GM23248 (cell line): Measurements from ENCODE around the gene LBR. TPM values are rescaled to one million over a fixed set of nuclear protein-coding genes. Genes with fewer than 3 reads are reported as not detected.

Experiments
- DNase-seq: peaks from one replicate; pipeline ENCODE4 v3.0.0-alpha.2; 2015
- H2AFZ ChIP-seq: fragments of 200-600 bp; sonication (generic); 2 replicates; pipeline ENCODE4 v1.6.1; 2016; ENCODE audit warnings: antibody characterized with exemption
- H3F3A ChIP-seq: fragments of 200-600 bp; sonication (generic); 2 replicates; pipeline ENCODE4 v1.6.1; 2016; ENCODE audit warnings: mild to moderate bottlenecking, antibody characterized with exemption, mixed run types; ENCODE audit not compliant: insufficient read depth
- H3K27ac ChIP-seq: fragments of 200-600 bp; sonication (generic); 2 replicates; pipeline ENCODE4 v1.5.1; 2016; ENCODE audit warnings: mild to moderate bottlenecking
- H3K27me3 ChIP-seq: fragments of 200-600 bp; sonication (generic); replicated peaks from 2 replicates; pipeline ENCODE4 v1.6.1; 2016; ENCODE audit warnings: mild to moderate bottlenecking; ENCODE audit not compliant: insufficient read depth
- H3K36me3 ChIP-seq: fragments of 200-600 bp; sonication (generic); 2 replicates; pipeline ENCODE4 v1.6.1; 2016; ENCODE audit warnings: low read depth, mild to moderate bottlenecking
- H3K4me1 ChIP-seq: fragments of 200-600 bp; sonication (generic); 2 replicates; pipeline ENCODE4 v1.6.1; 2016; ENCODE audit warnings: mild to moderate bottlenecking; ENCODE audit not compliant: insufficient read depth
- H3K4me2 ChIP-seq: fragments of 200-600 bp; sonication (generic); one replicate; pipeline ENCODE4 v1.6.1; 2016; ENCODE audit warnings: mild to moderate bottlenecking; ENCODE audit not compliant: unreplicated experiment
- H3K4me3 ChIP-seq: fragments of 200-600 bp; sonication (generic); 2 replicates; pipeline ENCODE4 v1.5.1; 2016; ENCODE audit warnings: mild to moderate bottlenecking
- H3K79me2 ChIP-seq: fragments of 200-600 bp; sonication (generic); 2 replicates; pipeline ENCODE4 v1.6.1; 2016; ENCODE audit warnings: mild to moderate bottlenecking; ENCODE audit not compliant: insufficient read depth
- H3K9ac ChIP-seq: fragments of 200-600 bp; sonication (generic); 2 replicates; pipeline ENCODE4 v1.6.1; 2016; ENCODE audit warnings: mild to moderate bottlenecking
- H3K9me2 ChIP-seq: fragments of 200-600 bp; sonication (generic); 2 replicates; pipeline ENCODE4 v1.6.1; 2016; ENCODE audit warnings: mixed run types, mild to moderate bottlenecking, moderate library complexity; ENCODE audit not compliant: insufficient read depth
- H3K9me3 ChIP-seq: fragments of 200-600 bp; sonication (generic); one replicate; pipeline ENCODE4 v1.6.1; 2017; ENCODE audit warnings: low read depth
- H4K20me1 ChIP-seq: fragments of 200-600 bp; sonication (generic); 2 replicates; pipeline ENCODE4 v1.6.0; 2016; ENCODE audit not compliant: insufficient read depth
- EZH2 ChIP-seq: fragments of 200-600 bp; sonication (generic); IDR thresholded peaks from 2 replicates; pipeline ENCODE4 v1.6.1; 2018; ENCODE audit warnings: antibody characterized with exemption, mild to moderate bottlenecking; ENCODE audit not compliant: insufficient read depth, poor library complexity, severe bottlenecking
- EZH2phosphoT487 ChIP-seq: fragments of 200-600 bp; sonication (generic); IDR thresholded peaks from 2 replicates; pipeline ENCODE4 v1.6.1; 2018; ENCODE audit warnings: antibody characterized with exemption, moderate library complexity, mild to moderate bottlenecking, low read depth; ENCODE audit not compliant: insufficient read depth
- WGBS, 2 experiments: methylation state at CpG; one replicate each; pipeline ENCODE4 v1.1.6; 2015 to 2017; ENCODE audit warnings: low lambda C conversion rate in 2 of 2, low coverage in 1 of 2; ENCODE audit errors: missing lambda C conversion rate in 2 of 2; 5-methylcytosine and 5-hydroxymethylcytosine counted together
- in situ Hi-C: fragments of 300-500 bp; cut with MboI; formaldehyde crosslinking; loops from 2 replicates; pipeline ENCODE4 v1.15.0; 2020
- polyA plus RNA-seq: library from polyadenylated mRNA; unstranded; fragments of >200 nt; fragmentation: Nextera tagmentation; extraction: Ambion mirVana; gene quantifications from 2 replicates; pipeline ENCODE4 v1.2.1, GENCODE V29; 2016
- total RNA-seq: library from RNA; depleted of rRNA; stranded (reverse); fragments of >200 nt; shearing (Covaris generic); gene quantifications from 2 replicates; pipeline ENCODE4 v1.2.3, GENCODE V29; 2014

The LBR gene
- total and polyA plus RNA-seq, 2 experiments from 2014 or later, result 12.3 to 16.8 TPM

- in situ Hi-C loops, result no loop called here
- no peak for DNase-seq
- H3K27me3 ChIP-seq, result no peaks in the 10 kb centered on the region
- H3K4me2 ChIP-seq, result no peak overlapping the region
- H3K4me3 ChIP-seq, result no peak overlapping the region
- peaks cover 10% of the 10 kb centered on the region for H3K36me3 ChIP-seq
- no peaks in the 10 kb centered on the region for H4K20me1 ChIP-seq
- no peak overlapping the region for H2AFZ ChIP-seq
- WGBS, 2 experiments, result 94 to 96% methylated on average over 14 of the region's 14 CpGs
- H3K27ac ChIP-seq, result no peak overlapping the region
- H3K4me1 ChIP-seq, result peaks cover 38% of the 10 kb centered on the region
- H3F3A ChIP-seq, result peaks cover 24% of the 10 kb centered on the region; the same call in 1 of the 2 replicates
- TF ChIP-seq EZH2phosphoT487, result no peak
- TF ChIP-seq EZH2, result no peak
- H3K9me2 ChIP-seq, result no peaks in the 10 kb centered on the region
- H3K9ac ChIP-seq, result no peak overlapping the region
- peaks cover 87% of the 10 kb centered on the region for H3K79me2 ChIP-seq
- H3K9me3 ChIP-seq, result no peaks in the 10 kb centered on the region
These were observed 5.7 kb downstream of the LBR start for GRCh38 chr1:225422031-225422605.

- no peaks in the 10 kb centered on the region for H3K9me2 ChIP-seq
- no peaks in the 10 kb centered on the region for H4K20me1 ChIP-seq
- peaks cover 15% of the 10 kb centered on the region for H3K36me3 ChIP-seq
- H3K27ac ChIP-seq, result no peak overlapping the region
- no peak overlapping the region for H2AFZ ChIP-seq
- no peak overlapping the region for H3K9ac ChIP-seq
- peaks cover 6% of the 10 kb centered on the region; the same call in 1 of the 2 replicates for H3K4me1 ChIP-seq
- H3K79me2 ChIP-seq, result peaks cover 55% of the 10 kb centered on the region
- H3K27me3 ChIP-seq, result no peaks in the 10 kb centered on the region
- DNase-seq, result no peak
- H3F3A ChIP-seq, result no peaks in the 10 kb centered on the region
- H3K4me2 ChIP-seq, result no peak overlapping the region
- in situ Hi-C loops, result no loop called here
- 95 to 97% methylated on average over 4 of the region's 4 CpGs for WGBS, 2 experiments
- TF ChIP-seq EZH2 (no peak), EZH2phosphoT487 (no peak)
- H3K9me3 ChIP-seq, result no peaks in the 10 kb centered on the region
- H3K4me3 ChIP-seq, result no peak overlapping the region
These were observed 9.2 kb downstream of the LBR start for GRCh38 chr1:225418598-225418997.

- no peaks in the 10 kb centered on the region for H3F3A ChIP-seq
- no peaks in the 10 kb centered on the region for H3K27me3 ChIP-seq
- no peak overlapping the region for H3K27ac ChIP-seq
- no peak overlapping the region for H3K4me3 ChIP-seq
- no peak overlapping the region for H3K9ac ChIP-seq
- DNase-seq, result no peak
- H3K4me1 ChIP-seq, result 0 out of 2 replicates have a peak, but pooled peaks cover 2% of the 10 kb centered on the region
- no peak overlapping the region for H3K4me2 ChIP-seq
- no peak overlapping the region for H2AFZ ChIP-seq
- peaks cover 50% of the 10 kb centered on the region for H3K79me2 ChIP-seq
- WGBS, 2 experiments, result 77 to 82% methylated on average over 2 of the region's 2 CpGs
- no peaks in the 10 kb centered on the region for H3K9me3 ChIP-seq
- TF ChIP-seq EZH2, result no peak
- no peak for TF ChIP-seq EZH2phosphoT487
- in situ Hi-C loops, result no loop called here
- H3K9me2 ChIP-seq, result no peaks in the 10 kb centered on the region
- peaks cover 15% of the 10 kb centered on the region for H3K36me3 ChIP-seq
- H4K20me1 ChIP-seq, result no peaks in the 10 kb centered on the region
These were observed 9.8 kb downstream of the LBR start for GRCh38 chr1:225418059-225418458.

DNA sequence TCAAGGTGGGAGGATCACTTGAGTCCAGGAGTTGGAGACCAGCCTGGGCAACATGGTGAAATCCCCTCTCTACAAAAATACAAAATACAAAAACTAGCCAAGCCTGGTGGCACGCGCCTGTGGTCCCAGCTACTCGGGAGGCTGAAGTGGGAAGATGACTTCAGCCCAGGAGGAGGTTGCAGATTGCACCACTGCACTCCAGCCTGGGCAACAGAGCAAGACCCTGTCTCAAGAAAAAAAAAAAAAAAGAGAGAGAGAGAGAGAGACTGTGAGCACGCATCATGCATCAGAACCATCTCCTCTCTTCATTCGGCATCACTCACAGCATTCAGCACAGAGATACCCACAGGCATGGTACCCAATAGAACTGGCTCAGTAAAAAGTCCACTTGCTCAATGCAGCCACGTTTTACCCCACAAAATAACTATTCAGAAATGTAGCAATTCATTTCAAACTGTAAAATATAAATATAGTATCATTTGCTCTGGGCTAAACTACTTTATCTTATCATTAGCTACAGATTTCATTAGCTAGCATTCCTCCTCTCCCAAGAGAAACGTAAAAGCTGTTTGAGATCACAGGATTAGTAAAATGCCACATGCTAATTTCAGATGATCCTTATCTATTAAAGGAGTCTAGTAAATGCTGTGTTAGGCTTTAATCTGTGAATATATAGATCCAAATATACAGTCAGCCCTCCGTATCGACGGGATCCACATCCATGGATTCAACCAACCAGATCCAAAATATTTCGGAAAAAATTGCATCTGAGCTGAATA, 11.7 kb downstream of the LBR start:
- H3K9me2 ChIP-seq, result no peaks in the 10 kb centered on the region
- H3K9me3 ChIP-seq, result no peaks in the 10 kb centered on the region
- H3K27me3 ChIP-seq, result no peaks in the 10 kb centered on the region
- no peak overlapping the region for H2AFZ ChIP-seq
- H3K36me3 ChIP-seq, result peaks cover 26% of the 10 kb centered on the region
- H3K4me2 ChIP-seq, result no peak overlapping the region
- WGBS, 2 experiments, result 97 to 99% methylated on average over 11 of the region's 11 CpGs
- peaks cover 30% of the 10 kb centered on the region; the same call in 1 of the 2 replicates for H3K79me2 ChIP-seq
- H4K20me1 ChIP-seq, result no peaks in the 10 kb centered on the region
- DNase-seq, result no peak
- in situ Hi-C loops, result no loop called here
- H3K4me1 ChIP-seq, result no peaks in the 10 kb centered on the region
- no peak overlapping the region for H3K27ac ChIP-seq
- TF ChIP-seq EZH2phosphoT487, result no peak
- TF ChIP-seq EZH2, result no peak
- no peaks in the 10 kb centered on the region for H3F3A ChIP-seq
- no peak overlapping the region for H3K9ac ChIP-seq
- no peak overlapping the region for H3K4me3 ChIP-seq
